NCI-H2227 (cell line): ENCODE data around the gene HERC5.
"Not testable (repeated sequence)": the region's sequence is repeated elsewhere in the genome, so short reads cannot be mapped to it uniquely, and the experiment has no call there.

ENCODE experiments used
- DNase-seq: peaks from one replicate; lab custom pipeline; 2025; ENCODE audit not compliant: unreplicated experiment; lab: John Stamatoyannopoulos, UW

HERC5 gene

GRCh38 chr4:88447371-88448095 is 9.4 kb upstream of the HERC5 start:
- no peak for DNase-seq

GRCh38 chr4:88448211-88448765 is 8.6 kb upstream of the HERC5 start:
- DNase-seq = not testable (repeated sequence)

GRCh38 chr4:88448889-88449288 is 8.0 kb upstream of the HERC5 start:
- DNase-seq = no peak

GRCh38 chr4:88449290-88449689 is 7.6 kb upstream of the HERC5 start:
- DNase-seq = no peak

- no peak for DNase-seq
Measured at GRCh38 chr4:88451205-88451604, 5.7 kb upstream of the HERC5 start.

DNA sequence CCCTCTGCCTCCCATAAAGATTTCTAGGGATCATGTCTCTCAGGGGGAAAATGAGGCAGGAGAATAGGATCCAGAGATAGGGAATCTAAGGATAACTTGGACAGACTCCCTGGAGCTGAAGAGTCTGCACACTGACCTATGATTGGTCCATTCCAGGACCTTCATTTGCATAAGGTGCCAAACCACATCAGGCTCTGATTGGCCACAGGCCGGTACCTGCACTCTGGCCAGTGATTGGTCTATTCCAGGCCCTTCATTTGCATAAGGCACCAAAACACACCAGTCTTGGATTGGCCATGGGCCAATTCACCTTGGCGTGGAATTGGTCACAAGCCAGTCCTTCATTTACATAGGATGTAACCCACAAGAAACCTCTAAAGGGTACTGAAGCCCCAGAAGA is 4.0 kb upstream of the HERC5 start:
- DNase-seq = no peak

DNA sequence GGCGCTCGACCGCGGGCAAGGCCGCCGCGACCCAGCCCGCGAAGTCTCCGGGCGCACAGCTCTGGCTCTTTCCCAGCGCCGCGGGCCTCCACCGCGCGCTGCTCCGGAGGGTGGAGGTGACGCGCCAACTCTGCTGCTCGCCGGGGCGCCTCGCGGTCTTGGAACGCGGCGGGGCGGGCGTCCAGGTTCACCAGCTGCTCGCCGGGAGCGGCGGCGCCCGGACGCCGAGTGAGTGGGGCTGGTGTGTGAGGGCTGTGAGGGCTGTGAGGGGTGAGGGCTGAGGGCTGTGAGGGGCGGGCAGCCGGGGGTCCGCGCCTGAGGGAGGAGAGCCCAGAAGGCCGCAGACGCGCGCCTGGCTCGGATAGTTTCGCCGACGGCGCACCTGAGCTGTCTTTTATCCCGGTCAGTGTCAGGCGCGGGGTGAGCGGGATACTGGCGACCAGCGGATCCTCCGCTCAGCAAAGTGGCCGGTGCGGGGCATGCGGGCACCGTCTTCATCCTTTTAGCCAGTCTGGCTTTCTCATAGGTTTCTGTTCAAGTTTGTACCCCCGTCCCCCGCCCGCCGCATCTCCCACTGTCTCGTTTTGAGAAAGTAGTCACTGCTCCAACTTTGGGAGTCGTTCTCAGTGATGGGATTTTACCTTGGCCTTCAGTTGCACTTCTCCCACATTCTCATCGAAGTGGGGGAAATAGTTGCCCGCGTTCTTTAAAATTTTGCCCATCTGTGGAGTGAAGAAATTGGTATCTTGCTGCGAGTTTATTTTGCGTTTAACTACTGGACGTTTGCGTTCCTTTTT is 586 bp downstream of the HERC5 start:
- DNase-seq = peak; percentile 15

GRCh38 chr4:88458104-88458740 is 1.3 kb downstream of the HERC5 start:
- no peak for DNase-seq

DNA sequence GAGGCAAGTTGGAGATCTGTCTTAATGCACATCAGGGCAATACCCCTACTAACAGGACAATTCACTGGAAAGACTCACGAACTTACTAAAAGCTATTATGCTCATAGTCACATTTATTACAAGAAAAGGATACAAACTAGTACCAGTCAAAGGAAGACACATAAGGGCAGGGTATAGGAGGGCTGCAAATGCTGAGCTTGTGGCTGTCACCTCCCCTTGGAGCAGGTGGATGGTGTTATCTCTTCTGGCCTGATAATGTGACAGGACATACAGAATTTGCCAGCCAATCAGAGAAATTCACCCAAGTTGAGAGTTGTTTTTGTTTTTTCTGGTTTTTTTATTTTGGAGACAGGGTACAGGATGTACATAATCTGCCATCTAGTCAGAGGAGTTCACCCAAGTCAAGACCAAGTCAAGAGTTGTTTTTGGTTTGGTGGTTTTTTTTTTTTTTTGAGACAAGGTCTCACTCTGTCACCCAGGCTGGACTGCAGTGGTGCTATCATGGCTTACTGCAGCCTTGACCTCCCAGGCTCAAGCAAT is 8.8 kb downstream of the HERC5 start:
- DNase-seq = no peak

DNA sequence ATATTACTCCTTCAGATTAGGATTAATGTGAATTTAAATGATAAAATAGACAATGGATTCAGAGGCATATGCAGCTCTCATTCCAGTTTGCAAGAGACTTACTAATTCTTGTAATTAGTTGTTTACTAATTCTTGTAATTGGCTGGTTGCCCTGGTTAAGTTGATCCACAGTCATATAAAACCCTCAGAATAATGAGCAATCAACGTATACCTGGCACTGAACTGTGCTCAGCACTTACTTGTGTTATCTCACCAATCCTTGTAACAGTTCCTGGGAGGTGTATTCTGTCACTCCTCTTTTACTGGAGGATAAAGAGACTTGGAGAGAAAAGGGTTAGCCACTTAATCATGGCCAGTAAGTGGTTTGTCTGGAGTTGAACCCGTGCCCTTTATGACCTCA is 10.5 kb downstream of the HERC5 start:
- no peak for DNase-seq

DNA sequence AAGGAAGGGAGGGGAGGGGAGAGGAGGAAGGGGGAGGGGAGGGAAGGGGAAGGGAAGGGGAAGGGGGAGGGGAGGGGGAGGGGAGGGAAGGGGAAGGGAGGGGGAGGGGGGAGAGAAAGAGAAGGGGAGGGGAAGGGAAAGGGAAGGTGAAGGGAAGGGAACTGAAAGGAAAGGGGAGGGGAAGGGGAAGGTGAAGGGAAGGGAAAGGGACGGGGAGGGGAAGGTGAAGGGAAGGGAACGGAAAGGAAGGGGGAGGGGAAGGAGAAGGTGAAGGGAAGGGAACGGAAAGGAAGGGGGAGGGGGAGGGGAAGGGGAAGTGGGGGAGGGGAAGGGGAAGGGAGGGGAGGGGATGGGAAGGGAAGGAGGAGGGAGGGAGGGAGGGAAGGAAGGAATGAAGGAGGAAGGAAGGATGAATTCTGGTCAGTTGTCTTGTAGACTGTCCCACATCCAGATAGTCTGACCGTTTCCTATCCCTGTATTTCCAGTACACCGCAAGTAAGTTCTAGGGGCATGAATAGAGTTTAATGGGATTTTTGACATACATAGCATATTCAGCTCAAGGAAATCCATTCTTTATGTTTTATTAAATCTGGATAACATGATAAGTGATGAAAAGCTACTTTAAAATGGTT is 20.4 kb downstream of the HERC5 start:
- DNase-seq = no peak

- DNase-seq = no peak
Measured at GRCh38 chr4:88478247-88478646, 21.3 kb downstream of the HERC5 start.

DNA sequence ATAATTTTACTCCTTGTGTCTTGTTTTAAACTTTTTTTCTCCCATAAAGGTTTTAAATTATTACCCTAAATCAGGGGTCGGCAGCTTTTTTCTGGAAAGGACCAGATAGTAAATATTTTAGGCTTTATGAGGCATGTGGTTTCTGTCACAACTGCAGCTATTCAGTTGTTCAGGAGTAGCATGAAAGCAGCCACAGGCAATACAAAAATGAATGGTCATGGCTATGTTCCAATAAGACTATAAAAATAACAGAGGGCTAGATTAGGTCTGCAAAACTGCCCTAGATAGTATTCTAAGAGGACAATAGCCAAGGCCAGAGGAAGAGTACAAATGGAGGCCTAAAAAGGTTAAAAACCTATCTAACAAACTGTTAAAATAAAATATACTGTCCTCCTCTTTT is 24.6 kb downstream of the HERC5 start:
- DNase-seq = no peak

DNA sequence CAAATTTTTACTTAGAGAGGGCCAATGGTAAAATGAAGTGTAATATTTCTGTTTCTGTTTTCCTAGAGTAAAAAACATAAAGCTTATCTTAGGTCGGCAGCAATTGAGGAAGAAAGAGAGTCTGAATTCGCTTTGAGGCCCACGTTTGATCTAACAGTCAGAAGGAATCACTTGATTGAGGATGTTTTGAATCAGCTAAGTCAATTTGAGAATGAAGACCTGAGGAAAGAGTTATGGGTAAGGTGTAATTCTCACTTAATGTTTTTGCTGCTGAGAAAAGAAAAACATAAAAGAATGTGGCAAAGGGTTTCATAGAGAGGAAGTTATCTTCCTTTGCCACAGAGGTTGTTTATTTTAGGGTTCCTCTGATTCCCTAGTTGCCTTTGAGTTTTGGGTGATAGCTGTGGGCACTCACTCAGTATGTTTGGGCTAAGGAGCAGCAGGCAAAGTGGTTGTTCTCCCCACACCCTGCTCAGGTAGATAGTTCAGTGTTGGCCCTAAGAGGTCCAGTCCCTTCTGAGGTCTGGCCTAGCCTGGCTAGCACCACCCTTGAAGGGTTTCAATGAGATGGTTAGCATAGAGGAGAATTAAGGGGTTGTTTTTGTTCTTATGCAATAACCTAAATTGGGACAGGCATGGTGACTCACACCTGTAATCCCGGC is 32.3 kb downstream of the HERC5 start:
- no peak for DNase-seq

DNA sequence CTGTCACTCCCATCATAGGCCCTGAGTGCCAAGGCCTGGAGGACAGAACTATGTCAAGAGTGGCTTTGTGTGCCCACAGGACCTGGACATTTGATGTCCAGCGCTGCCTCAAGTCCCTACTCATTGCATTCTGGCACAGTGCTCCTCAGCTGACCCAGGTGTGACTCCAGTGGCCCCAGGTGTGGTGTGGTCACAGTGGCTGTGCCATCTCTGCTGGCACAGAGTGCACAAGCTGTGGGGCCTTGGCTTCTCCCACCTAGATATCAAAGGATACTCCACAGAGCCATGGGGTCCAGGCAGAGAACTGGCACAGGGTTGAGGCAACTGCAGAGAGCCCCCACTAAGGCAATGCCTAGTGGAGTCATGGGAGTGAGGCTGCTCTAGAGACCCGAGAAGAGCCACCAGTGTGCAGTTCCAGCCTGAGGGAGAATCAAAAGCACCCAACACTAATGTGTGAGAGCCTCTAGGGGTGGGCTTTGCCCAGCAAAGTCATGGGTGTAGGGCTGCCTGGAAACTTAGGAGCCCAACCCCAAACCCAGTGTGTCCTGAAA is 41.0 kb downstream of the HERC5 start:
- no peak for DNase-seq

- no peak for DNase-seq
Measured at GRCh38 chr4:88503344-88503743, 46.4 kb downstream of the HERC5 start.

- DNase-seq = no peak
Measured at GRCh38 chr4:88511236-88511635, 54.3 kb downstream of the HERC5 start.

DNA sequence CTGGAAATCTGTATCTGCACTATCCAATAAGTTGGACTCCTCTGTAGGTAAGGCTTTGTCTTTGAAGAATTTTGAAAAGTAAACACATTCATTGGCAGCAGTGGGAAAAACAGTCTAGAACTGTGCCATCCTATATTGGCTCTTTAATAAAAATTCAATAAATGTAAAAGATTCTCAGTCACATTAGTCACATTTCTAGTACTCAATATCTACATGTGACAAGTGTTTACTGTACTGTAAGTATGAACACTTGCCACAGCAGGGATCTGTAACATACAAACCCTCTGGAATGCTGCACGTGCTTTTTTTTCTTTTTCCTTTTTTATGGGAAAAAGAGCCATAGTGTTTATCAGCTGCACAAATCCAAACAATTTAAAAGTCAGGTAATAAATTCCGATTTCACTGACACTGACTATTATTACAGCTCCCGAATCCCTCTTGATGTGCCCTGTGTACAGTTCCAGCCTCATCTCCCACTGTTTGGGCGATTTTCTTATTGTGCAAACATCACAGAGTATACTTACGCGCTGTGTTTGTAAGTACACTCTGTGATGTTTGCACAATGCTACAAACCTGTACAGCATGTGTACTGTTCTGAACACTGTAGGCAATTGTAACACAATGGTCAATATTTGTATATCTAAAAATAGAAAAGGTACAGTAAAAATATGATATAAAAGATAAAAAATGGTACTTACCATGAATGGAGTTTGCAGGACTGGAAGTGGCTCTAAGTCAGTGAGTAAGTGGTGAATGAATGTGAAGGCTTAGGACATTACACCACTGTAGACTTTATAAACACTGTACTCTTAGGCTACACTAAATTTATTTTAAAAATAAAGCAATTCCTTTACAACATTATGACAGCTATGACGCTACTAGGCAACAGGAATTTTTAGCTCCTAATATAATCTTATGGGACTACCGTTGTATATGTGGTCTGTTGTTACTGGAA is 57.9 kb downstream of the HERC5 start:
- no peak for DNase-seq

DNA sequence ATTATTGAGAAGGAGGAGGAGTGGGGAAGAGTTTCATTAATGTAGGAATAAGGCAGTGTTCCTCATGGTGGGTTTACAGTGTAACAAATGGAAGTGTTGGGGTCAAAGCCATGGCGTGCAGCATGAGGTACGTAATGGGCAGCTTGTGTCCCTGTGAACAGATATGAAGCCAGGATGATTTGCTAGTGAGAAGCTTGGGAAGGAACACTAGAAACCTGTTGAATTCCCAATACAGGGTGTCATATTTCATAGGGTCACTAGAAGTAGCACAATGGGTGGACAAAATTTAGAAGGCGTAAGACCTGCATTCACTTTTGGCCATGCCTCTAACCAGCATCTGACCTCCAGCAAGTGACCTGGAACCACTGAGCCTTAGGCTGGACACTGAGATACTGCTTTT is 59.8 kb downstream of the HERC5 start:
- DNase-seq = no peak
